ENCODE measurements around the gene CAAP1. TPM values are rescaled to one million over a fixed set of nuclear protein-coding genes. Genes with fewer than 3 reads are reported as not detected.

CAAP1 gene, protein sequence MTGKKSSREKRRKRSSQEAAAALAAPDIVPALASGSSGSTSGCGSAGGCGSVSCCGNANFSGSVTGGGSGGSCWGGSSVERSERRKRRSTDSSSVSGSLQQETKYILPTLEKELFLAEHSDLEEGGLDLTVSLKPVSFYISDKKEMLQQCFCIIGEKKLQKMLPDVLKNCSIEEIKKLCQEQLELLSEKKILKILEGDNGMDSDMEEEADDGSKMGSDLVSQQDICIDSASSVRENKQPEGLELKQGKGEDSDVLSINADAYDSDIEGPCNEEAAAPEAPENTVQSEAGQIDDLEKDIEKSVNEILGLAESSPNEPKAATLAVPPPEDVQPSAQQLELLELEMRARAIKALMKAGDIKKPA
- total RNA-seq, result 20.8 and 24.7 TPM in 2 replicates

DNA sequence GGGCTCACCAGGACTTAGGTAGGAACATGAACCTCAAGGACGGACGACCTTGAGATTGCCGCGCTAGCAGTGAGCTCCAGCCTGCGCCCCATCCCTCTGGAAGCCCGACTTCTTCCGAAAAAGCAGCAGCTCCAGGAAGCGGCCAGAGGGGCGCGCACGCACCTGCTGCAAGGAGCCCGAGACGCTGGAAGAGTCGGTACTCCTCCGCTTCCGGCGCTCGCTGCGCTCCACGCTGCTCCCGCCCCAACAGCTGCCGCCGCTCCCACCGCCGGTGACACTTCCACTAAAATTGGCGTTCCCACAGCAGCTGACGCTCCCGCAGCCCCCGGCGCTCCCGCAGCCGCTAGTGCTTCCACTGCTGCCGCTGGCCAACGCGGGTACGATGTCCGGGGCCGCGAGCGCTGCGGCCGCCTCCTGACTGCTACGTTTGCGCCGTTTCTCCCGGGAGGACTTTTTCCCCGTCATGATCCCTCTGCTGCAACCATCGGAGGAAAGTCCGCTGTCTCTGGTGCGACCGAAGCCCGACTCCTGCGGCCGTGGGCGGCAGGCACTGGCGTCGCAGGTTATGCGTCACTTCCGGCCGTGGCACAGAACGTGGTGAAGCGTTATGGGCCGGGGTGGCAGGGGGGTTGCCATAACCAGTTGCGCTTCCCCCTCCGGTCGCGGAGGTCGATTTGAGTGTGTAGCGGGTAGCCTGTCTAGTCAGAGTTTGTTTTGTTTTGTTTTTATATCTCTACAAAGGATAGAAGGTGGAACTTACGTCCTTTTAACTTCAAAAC, at the start of gene CAAP1:
CAAP1 (minus strand) TSS at position 552 of the 779 bp plus-strand sequence; CDS start at position 465, 87 bp downstream.

Other genes starting within 250 kb of the CAAP1 start
- gene PLAA, start 54.4 kb upstream of the CAAP1 start, total RNA-seq, result 51.4 and 67.2 TPM in 2 replicates
- 16.9 and 76.9 TPM in 2 replicates for gene IFT74, start 63.6 kb upstream of the CAAP1 start, total RNA-seq
- not detected in 2 replicates for gene LRRC19, start 112.9 kb upstream of the CAAP1 start, total RNA-seq
- 15.7 and 89.3 TPM in 2 replicates for gene TEK, start 216.4 kb upstream of the CAAP1 start, total RNA-seq